Activated naive CD4-positive, alpha-beta T cell treated with anti-CD3 and anti-CD28 coated beads, Interleukin-2, amount 50 U/mL, for 24 hours (primary cell): ENCODE measurements around the gene KLC1.
"Not testable (repeated sequence)": the region's sequence is repeated elsewhere in the genome, so short reads cannot be mapped to it uniquely, and the experiment has no call there.

ENCODE experiments used
- H3K27ac Mint-ChIP-seq: one replicate; pipeline ENCODE4 v1.8.0; 2021; ENCODE audit warnings: mild to moderate bottlenecking, mixed read lengths
- H3K27me3 Mint-ChIP-seq: one replicate; pipeline ENCODE4 v1.8.0; 2021; ENCODE audit warnings: mixed read lengths
- H3K36me3 Mint-ChIP-seq: one replicate; pipeline ENCODE4 v1.8.0; 2021; ENCODE audit warnings: mixed read lengths
- H3K4me1 Mint-ChIP-seq: one replicate; pipeline ENCODE4 v1.8.0; 2021; ENCODE audit warnings: mixed read lengths
- H3K4me3 Mint-ChIP-seq: one replicate; pipeline ENCODE4 v1.8.0; 2021; ENCODE audit warnings: mild to moderate bottlenecking, mixed read lengths
- H3K9me3 Mint-ChIP-seq: one replicate; pipeline ENCODE4 v1.8.0; 2021; ENCODE audit warnings: mixed read lengths

The KLC1 gene

DNA sequence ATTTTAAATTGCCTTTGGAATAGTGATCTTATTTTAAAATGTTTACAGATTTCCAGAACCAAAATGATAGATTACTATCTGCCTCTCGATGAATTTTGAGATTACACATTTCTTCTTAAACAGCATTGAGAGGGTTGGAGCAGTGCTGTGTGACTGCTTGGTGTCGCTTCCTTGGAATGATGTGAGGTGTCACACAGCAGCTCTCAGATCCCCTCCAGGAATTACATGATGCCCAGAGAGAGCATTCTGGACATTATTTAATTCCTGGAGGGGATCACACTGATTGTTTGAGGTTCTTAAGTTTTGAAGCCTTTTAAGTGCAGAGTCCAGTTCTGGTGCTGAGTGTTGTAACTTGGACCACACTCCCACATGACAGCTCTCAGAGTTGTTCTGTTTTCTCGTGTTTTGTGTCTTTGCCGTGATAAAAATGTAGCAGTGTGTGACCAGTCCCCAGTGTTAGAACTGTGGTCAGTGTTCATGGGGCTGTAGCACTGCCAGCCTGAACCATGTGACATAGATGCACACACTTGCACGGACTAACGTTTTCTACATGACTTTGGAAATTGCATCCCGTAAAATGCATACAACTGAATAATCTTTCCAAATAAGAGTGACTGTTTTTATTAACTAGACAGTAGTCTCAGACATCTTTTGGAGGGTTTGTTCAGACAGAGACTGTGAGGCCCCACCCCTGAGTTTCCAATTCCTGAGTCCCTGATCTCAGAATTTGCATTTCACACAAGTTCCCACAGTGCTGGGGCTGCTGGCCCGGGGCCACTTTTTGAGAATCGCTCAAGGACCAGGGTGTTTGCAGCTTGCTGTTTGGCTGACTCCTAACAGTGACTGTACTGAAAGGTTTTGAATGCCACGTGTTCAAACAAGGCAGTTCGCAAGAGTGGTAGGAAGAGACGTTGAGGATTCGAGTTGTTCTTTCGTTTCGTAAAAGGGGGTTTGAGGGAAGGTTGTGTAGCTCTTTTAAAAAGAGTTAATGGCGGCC is 60.2 kb downstream of the KLC1 start:
- Mint-ChIP-seq H3K9me3 (no peaks in the 10 kb centered on the region), H3K4me3 (no peak overlapping the region), H3K36me3 (peaks cover 2% of the 10 kb centered on the region), H3K4me1 (peaks cover 3% of the 10 kb centered on the region), H3K27ac (no peak overlapping the region), H3K27me3 (no peaks in the 10 kb centered on the region)

DNA sequence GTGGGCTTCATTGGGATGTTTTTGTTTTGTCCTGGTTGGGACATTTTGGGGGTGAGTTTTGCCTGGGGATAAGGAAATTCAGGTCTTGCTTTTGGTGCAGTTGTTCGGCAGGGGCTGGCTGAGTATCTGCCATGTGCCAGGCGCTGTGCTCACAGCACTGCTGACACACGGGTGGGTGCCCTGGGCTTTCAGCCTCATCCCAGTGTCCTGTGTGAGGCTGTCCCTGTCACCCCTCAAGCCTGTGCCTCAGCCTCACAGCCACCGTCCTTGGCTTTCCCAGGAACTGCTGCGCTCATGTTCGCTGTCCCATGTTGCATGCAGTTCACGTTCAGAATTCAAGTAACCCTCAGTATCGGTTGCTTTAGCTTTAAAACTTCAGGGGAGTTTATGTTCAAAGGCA is 61.3 kb downstream of the KLC1 start:
- H3K9me3 Mint-ChIP-seq, result no peaks in the 10 kb centered on the region
- no peak overlapping the region for H3K4me3 Mint-ChIP-seq
- H3K36me3 Mint-ChIP-seq, result peaks cover 2% of the 10 kb centered on the region
- H3K27me3 Mint-ChIP-seq, result no peaks in the 10 kb centered on the region
- H3K4me1 Mint-ChIP-seq, result peaks cover 3% of the 10 kb centered on the region
- H3K27ac Mint-ChIP-seq, result peak overlapping the region; percentile 3

DNA sequence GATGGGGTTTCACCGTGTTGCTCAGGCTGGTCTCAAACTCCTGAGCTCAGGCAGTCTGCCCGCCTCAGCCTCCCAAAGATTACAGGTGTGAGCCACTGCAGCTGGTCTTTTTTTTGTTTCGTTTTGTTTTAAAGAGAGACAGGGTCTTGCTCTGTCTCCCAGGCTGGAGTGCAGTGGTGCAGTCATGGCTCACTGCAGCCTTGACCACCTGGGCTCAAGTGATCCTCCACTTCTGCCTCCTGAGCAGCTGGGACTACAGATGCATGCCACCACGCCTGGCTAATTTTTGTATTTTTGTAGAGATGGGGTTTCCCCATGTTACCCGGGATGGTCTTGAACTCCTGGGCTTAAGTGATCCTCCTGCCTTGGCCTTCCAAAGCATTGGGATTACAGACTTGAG is 62.6 kb downstream of the KLC1 start:
- not testable (repeated sequence) for H3K9me3 Mint-ChIP-seq, H3K36me3 Mint-ChIP-seq, H3K27ac Mint-ChIP-seq, H3K4me3 Mint-ChIP-seq, H3K27me3 Mint-ChIP-seq, H3K4me1 Mint-ChIP-seq

DNA sequence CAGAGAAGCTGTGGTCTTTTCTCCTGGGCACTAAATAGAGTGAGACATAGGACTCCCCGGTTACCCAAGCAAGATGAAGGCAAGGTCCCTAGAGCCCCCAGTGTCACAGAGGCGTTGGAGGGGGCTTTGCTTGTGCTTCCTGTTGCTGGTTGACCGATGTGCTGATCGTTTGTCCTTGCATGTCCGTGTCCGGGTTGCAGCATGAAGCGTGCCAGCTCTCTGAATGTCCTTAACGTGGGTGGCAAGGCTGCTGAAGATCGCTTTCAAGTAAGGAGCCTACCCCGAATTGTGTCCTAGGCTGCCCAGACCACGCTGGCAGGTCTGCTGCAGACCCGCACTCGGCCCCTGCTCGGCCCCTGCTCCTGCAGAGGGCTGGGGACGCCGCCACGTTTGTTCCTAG is 63.1 kb downstream of the KLC1 start:
- no peak overlapping the region for H3K27ac Mint-ChIP-seq
- H3K36me3 Mint-ChIP-seq, result peaks cover 2% of the 10 kb centered on the region
- H3K4me1 Mint-ChIP-seq, result peaks cover 7% of the 10 kb centered on the region
- no peaks in the 10 kb centered on the region for H3K27me3 Mint-ChIP-seq
- no peaks in the 10 kb centered on the region for H3K9me3 Mint-ChIP-seq
- H3K4me3 Mint-ChIP-seq, result no peak overlapping the region

DNA sequence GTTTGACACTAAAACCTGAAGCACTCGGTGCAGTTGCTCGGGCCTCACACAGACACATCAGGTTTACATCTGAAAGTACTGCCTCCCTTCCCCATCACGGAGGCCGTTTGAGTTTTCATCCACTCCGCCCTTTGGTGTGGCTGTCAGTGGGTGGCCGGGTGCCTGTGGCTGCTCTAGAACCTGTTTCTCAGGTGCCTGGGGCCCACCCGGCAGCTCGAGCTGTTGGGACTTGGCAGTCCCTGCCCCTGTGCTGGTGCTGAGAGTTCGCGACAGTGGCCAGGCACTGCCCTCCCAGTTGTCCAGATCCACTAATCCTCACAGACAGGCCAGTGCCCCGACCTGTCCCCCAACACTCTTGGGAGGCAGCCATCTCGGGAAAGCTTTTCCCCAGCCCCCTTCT is 63.9 kb downstream of the KLC1 start:
- no peak overlapping the region for H3K27ac Mint-ChIP-seq
- H3K4me3 Mint-ChIP-seq, result no peak overlapping the region
- H3K27me3 Mint-ChIP-seq, result no peaks in the 10 kb centered on the region
- peaks cover 7% of the 10 kb centered on the region for H3K4me1 Mint-ChIP-seq
- H3K9me3 Mint-ChIP-seq, result no peaks in the 10 kb centered on the region
- H3K36me3 Mint-ChIP-seq, result peaks cover 2% of the 10 kb centered on the region

DNA sequence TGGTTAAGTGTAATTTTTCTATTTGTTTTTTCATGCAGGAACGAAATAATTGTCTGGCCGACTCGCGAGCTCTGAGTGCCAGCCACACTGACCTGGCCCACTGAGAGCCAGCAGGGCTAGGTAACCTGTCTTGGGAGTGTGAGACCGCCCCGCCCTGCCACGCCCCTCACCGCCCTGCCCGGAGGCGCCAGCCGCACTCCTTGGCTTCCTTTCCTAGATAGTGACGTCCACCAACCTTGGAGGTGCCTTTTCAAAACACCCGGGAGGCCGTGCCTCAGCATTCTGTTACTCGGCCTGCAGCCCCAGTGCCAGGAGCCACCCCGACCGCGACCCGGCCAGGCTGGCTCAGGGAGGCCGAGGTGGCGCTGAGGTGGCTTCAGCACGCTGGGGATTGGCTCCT is 64.5 kb downstream of the KLC1 start:
- Mint-ChIP-seq H3K9me3 (no peaks in the 10 kb centered on the region), H3K27me3 (no peaks in the 10 kb centered on the region), H3K36me3 (peaks cover 2% of the 10 kb centered on the region), H3K4me1 (peaks cover 7% of the 10 kb centered on the region), H3K27ac (no peak overlapping the region), H3K4me3 (no peak overlapping the region)

DNA sequence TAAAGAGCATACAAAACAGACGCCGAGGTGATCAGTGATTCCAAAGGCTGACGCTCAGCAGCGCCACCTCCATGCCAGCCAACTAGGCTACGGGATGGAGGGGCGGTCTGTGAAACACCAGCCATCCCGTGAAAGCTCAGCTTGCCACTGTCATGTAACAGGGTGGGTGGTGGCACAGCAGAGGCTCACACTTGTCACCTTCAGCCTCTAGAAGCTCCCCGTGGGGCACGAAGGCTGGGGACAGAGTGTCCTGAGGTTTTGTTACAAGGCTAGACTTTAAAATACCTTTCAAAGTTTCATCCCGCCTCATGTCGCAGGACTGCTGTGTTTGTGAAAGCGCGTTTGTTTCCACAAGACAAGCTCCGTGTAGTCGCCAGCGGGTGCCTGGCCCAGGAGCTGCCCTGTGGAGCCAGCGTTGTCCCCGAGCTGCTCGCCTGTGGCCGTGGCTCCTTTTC is 65.6 kb downstream of the KLC1 start:
- Mint-ChIP-seq H3K4me3 (no peak overlapping the region), H3K27ac (no peak overlapping the region), H3K4me1 (peaks cover 5% of the 10 kb centered on the region), H3K36me3 (peaks cover under 1% of the 10 kb centered on the region), H3K9me3 (no peaks in the 10 kb centered on the region), H3K27me3 (no peaks in the 10 kb centered on the region)

DNA sequence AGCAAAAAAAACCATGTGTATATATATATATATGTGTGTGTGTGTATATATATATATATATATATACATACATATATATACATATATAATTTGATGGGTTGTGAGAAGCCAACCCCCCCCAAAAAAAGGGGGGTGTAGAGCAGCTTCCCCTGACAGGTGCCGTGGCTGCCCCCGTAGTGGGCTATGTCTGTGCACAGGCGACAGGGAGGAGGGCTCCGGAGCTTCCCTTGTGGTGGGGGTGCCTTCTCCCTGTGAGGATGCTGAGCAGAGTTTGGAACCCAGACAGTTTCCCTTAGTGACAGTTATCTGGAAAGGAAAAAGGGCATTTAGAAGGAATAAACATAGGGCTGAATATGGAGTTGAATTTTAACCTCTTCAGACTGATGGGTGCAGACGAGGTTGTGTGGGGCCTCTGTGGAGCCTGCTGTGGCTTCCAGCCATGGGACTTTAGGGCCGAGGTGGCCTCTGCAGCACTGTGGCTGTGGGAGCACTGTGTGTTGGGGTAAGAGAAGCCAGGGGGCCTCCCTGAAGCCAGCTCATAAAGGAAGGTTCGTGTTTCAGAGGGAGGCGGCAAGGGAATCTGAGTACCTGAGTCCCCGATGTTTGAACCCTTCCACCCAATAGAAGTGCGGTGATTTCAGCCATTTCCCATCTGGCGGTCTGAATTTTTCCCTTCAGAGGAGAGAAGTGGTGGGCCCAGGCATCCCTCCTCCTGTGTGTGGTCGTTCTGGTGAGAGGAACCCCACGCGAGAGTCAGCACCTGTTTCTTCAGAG is 66.5 kb downstream of the KLC1 start:
- Mint-ChIP-seq H3K4me1 (peaks cover 4% of the 10 kb centered on the region), H3K27ac (no peak overlapping the region), H3K4me3 (no peak overlapping the region), H3K27me3 (no peaks in the 10 kb centered on the region), H3K36me3 (no peaks in the 10 kb centered on the region), H3K9me3 (no peaks in the 10 kb centered on the region)

DNA sequence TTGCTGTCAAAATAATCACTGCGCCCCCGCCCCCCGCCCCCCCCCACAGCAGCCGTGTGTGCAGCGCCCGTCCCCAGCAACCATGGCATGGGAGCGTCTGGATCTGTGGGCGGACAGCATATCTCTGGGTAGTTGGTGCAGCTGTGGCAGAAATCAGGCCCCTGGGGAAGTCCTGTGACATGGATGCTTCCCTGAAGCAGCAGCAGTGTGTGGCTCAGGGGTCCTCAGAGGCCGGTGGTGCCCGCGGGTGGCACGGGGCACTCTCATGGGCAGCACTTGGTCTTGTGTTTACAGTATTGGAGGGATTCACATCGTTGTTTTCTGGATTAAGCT is 67.0 kb downstream of the KLC1 start:
- peaks cover 4% of the 10 kb centered on the region for H3K4me1 Mint-ChIP-seq
- no peak overlapping the region for H3K27ac Mint-ChIP-seq

DNA sequence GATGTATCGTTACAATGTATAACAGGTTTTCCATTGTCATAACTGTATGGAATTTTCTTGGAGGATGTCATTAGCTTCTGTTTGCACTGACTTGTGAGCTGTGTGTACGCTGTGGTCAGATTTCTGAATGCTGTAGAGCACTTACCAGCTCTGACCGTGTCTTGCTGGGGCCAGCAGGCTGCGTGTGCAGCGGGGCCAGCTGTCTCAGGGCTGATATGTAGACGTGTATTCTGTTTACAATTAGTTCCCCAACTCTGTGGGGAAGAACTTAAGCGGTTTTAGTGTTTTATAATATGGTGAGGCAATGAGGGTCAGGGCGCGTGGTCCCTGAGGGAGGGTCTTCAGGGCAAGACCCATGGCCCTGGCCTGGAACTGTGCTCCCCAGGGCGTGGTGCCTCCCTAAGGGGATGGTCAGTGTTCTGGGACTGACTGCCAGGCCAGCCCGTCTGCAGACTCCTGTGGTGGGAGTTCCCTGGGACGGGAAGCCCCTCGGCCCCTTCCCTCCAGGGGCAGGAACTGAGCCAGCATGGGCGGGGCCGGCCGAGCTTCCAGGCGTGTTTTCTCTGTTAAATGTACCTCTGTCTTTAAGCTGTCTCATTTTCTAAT is 67.6 kb downstream of the KLC1 start:
- Mint-ChIP-seq H3K9me3 (no peaks in the 10 kb centered on the region), H3K27me3 (no peaks in the 10 kb centered on the region), H3K4me3 (no peak overlapping the region), H3K27ac (no peak overlapping the region), H3K4me1 (peaks cover 4% of the 10 kb centered on the region), H3K36me3 (no peaks in the 10 kb centered on the region)

More for the DNA sequence above, 67.0 kb downstream of the KLC1 start:
- H3K9me3 Mint-ChIP-seq, result no peaks in the 10 kb centered on the region
- H3K36me3 Mint-ChIP-seq, result no peaks in the 10 kb centered on the region
- no peaks in the 10 kb centered on the region for H3K27me3 Mint-ChIP-seq
- H3K4me3 Mint-ChIP-seq, result no peak overlapping the region

DNA sequence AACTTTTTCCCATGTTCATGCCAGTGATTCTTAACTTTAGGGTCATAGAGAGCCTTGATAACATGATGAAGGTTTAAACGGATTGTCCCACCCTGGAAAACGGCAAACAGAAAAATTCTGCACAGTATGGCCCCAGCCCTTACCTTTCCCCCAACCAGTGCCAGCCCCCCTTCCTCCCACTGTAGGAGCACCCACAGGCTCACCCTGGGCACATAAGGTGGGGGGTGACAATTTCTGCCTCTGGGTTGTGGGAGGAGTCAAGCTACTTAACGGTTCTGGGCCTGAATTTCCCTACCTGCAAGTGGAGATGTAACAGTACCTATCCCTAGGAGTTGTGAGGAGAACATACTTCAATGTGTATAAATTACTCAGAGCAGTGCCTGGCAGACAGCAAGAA is 68.2 kb downstream of the KLC1 start:
- peaks cover 4% of the 10 kb centered on the region for H3K4me1 Mint-ChIP-seq
- no peaks in the 10 kb centered on the region for H3K9me3 Mint-ChIP-seq
- no peaks in the 10 kb centered on the region for H3K36me3 Mint-ChIP-seq
- no peak overlapping the region for H3K27ac Mint-ChIP-seq
- H3K4me3 Mint-ChIP-seq, result no peak overlapping the region
- H3K27me3 Mint-ChIP-seq, result no peaks in the 10 kb centered on the region

DNA sequence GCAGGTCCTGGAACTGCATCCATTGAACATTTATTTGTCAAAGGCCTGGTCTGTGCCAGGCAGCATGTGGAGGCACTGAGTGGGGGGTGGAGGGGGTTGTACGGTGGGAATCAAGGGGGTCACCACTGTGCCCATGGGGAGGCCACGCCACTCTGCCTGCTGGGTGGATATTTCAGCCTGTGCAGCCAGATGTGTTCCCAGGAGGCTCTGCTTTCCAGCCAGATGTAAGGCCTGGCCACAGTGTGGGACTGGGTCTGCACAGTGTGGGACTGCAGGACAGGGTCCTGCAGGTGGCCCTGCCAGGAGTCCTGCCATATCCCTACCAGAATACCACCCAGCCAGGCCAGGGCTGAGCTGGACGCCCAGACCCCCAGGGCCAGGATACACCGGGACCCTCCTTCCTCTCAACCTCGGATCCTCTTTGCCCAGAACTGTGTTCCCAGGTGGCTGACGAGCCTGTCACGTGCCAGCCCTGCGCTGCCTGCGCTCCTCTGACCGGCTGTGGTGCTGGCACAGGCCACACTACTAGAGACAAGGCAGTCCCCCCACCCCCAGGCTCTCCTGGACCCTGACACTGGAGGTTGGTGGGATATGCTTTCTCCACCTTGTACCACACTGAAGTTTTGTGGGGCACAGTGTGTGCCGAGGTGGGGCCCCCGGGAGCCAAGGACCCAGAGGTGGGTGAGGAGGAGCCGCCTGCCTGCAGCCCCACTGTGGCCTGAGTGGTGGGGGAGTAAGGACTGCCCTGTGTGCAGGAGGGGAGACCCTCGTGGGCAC is 68.8 kb downstream of the KLC1 start:
- no peaks in the 10 kb centered on the region for H3K9me3 Mint-ChIP-seq
- no peak overlapping the region for H3K4me3 Mint-ChIP-seq
- peaks cover 4% of the 10 kb centered on the region for H3K4me1 Mint-ChIP-seq
- no peak overlapping the region for H3K27ac Mint-ChIP-seq
- no peaks in the 10 kb centered on the region for H3K36me3 Mint-ChIP-seq
- H3K27me3 Mint-ChIP-seq, result no peaks in the 10 kb centered on the region

DNA sequence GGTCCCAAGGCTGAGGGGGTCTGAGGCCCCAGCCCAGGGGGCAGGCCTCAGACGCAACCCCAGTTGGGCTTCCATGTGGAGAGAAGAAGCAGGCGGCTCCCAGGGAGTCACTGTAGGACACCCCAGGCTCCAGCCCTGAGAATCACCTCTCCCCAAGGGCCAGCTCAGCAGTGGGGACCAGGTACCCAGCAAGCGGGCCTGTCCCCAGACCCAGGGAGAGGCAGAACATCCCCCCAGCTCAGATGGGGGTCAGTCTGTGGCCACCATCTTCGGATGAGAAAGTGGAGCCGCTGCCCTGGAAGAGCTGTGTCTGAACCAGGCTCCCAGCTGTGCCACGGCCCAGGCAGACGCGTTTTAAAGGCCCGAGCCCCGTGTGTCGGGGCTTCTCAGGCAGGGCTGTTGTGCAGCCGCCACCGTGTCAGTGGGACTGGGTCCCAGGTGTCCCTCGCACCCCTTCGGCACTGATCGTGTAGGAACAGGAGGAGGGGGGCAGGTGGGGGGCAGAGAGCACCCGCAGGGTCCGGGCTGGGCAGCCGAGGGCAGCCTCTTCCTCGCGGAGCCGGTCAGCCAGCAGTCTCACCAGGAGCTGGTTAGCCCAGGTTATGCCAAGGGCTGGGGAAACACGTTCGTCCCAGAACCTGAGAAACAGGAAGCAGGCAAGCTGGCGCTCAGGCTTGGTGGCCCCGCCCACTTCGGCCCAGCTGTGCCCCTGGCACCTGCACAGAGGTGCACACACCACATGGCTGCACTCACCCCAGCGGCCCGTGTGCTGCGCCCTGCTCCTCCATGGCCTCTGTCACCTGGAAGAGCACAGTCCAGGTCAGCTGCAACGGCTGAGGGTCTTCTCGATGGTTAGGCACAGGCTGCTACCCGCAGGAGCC is 69.6 kb downstream of the KLC1 start:
- no peaks in the 10 kb centered on the region for H3K9me3 Mint-ChIP-seq
- peaks cover 4% of the 10 kb centered on the region for H3K4me1 Mint-ChIP-seq
- no peak overlapping the region for H3K4me3 Mint-ChIP-seq
- no peak overlapping the region for H3K27ac Mint-ChIP-seq
- no peaks in the 10 kb centered on the region for H3K27me3 Mint-ChIP-seq
- no peaks in the 10 kb centered on the region for H3K36me3 Mint-ChIP-seq

DNA sequence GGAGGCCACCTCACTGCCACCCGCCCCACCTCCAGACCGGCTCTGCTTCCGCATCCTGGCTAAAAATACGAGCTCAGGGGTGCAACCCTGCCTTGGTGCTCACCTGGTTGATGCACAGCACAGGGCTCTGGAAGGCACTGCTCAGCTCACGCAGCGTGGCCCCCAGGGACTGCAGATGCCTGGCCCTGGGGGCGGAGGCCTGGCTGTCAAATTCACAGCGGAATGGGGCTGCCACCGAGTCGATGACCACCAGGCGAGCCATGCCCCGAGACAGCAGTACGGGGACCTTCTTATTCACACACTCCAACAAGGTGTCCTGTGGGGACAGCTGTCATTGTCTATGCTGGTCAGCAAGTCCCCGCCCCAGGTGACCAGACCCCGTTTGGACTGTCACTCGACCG is 70.2 kb downstream of the KLC1 start:
- Mint-ChIP-seq H3K27ac (no peak overlapping the region), H3K4me3 (no peak overlapping the region), H3K4me1 (peaks cover 4% of the 10 kb centered on the region), H3K9me3 (no peaks in the 10 kb centered on the region), H3K27me3 (no peaks in the 10 kb centered on the region), H3K36me3 (no peaks in the 10 kb centered on the region)
